HG02588 (cell line): ENCODE data around the gene FAM20B.

Experiments used
- ATAC-seq: cut with Tn5 transposase; IDR thresholded peaks from one replicate; pipeline ENCODE4 v1.9.1; 2021; ENCODE audit warnings: mild to moderate bottlenecking, moderate library complexity; ENCODE audit not compliant: unreplicated experiment

Gene FAM20B

GRCh38 chr1:179047636-179047997 lies 21.9 kb downstream of the FAM20B start:
- ATAC-seq = no peak

- ATAC-seq = no peak
Observed at GRCh38 chr1:179048339-179049124, 22.8 kb downstream of the FAM20B start.

GRCh38 chr1:179052776-179053175 lies 27.1 kb downstream of the FAM20B start:
- ATAC-seq = no peak

GRCh38 chr1:179053486-179053885 lies 27.8 kb downstream of the FAM20B start:
- ATAC-seq = no peak

GRCh38 chr1:179055937-179056336 lies 30.2 kb downstream of the FAM20B start:
- no peak for ATAC-seq

- ATAC-seq = no peak
Observed at GRCh38 chr1:179058487-179059483, 33.1 kb downstream of the FAM20B start.

GRCh38 chr1:179061360-179062282 lies 35.9 kb downstream of the FAM20B start:
- no peak for ATAC-seq

GRCh38 chr1:179066471-179066870 lies 40.8 kb downstream of the FAM20B start:
- ATAC-seq = no peak

- ATAC-seq = no peak
Observed at GRCh38 chr1:179077396-179077795, 51.7 kb downstream of the FAM20B start.

GRCh38 chr1:179079113-179079761 lies 53.5 kb downstream of the FAM20B start:
- ATAC-seq = no peak

- no peak for ATAC-seq
Observed at GRCh38 chr1:179080866-179081686, 55.4 kb downstream of the FAM20B start.

- ATAC-seq = peak; percentile 88
Observed at GRCh38 chr1:179081687-179082332, 56.1 kb downstream of the FAM20B start, which contains the start of gene TOR3A. TSS of gene TOR3A (plus strand) at chr1:179082070. CDS start at chr1:179082129, 59 bp downstream.

GRCh38 chr1:179082333-179082998 lies 56.8 kb downstream of the FAM20B start:
- peak; percentile 9 for ATAC-seq

- ATAC-seq = no peak
Observed at GRCh38 chr1:179082999-179083335, 57.3 kb downstream of the FAM20B start.

GRCh38 chr1:179083533-179083932 lies 57.8 kb downstream of the FAM20B start:
- no peak for ATAC-seq

- ATAC-seq = no peak
Observed at GRCh38 chr1:179087665-179088064, 62.0 kb downstream of the FAM20B start.

GRCh38 chr1:179089827-179090482 lies 64.3 kb downstream of the FAM20B start:
- no peak for ATAC-seq

GRCh38 chr1:179090522-179090921 lies 64.8 kb downstream of the FAM20B start:
- no peak for ATAC-seq
